Kidney epithelial cell (primary cell): ENCODE measurements around the gene LDB3. TPM values are rescaled to one million over a fixed set of nuclear protein-coding genes. Genes with fewer than 3 reads are reported as not detected.

Experiments used
- DNase-seq: peaks from one replicate; pipeline ENCODE4 v3.0.0-alpha.2; 2010; ENCODE audit warnings: low read depth
- H3K27me3 ChIP-seq: 2 replicates; pipeline ENCODE4 v1.6.0; 2011; ENCODE audit warnings: low read length; ENCODE audit not compliant: control insufficient read depth, insufficient read depth
- H3K36me3 ChIP-seq: 2 replicates; pipeline ENCODE4 v1.5.1; 2011; ENCODE audit warnings: low read length; ENCODE audit not compliant: control insufficient read depth, insufficient read depth
- H3K4me3 ChIP-seq: 2 replicates; pipeline ENCODE4 v1.5.1; 2011; ENCODE audit warnings: low read depth, mild to moderate bottlenecking, control low read depth, low read length
- total RNA-seq: library from RNA; depleted of rRNA; stranded (reverse); fragments of >200 nt; gene quantifications from 2 replicates; pipeline ENCODE4 v1.2.3, GENCODE V29; 2015
- TF ChIP-seq, protein P1 (sequence below): IDR thresholded peaks from 2 replicates; pipeline ENCODE4 v1.5.1; 2011; ENCODE audit warnings: mild to moderate bottlenecking, moderate library complexity, low read length, control low read depth, inconsistent platforms; ENCODE audit not compliant: insufficient read depth, poor library complexity, severe bottlenecking

LDB3 gene
- total RNA-seq, 1 donor from 2014 or later: 0.17 TPM

DNA sequence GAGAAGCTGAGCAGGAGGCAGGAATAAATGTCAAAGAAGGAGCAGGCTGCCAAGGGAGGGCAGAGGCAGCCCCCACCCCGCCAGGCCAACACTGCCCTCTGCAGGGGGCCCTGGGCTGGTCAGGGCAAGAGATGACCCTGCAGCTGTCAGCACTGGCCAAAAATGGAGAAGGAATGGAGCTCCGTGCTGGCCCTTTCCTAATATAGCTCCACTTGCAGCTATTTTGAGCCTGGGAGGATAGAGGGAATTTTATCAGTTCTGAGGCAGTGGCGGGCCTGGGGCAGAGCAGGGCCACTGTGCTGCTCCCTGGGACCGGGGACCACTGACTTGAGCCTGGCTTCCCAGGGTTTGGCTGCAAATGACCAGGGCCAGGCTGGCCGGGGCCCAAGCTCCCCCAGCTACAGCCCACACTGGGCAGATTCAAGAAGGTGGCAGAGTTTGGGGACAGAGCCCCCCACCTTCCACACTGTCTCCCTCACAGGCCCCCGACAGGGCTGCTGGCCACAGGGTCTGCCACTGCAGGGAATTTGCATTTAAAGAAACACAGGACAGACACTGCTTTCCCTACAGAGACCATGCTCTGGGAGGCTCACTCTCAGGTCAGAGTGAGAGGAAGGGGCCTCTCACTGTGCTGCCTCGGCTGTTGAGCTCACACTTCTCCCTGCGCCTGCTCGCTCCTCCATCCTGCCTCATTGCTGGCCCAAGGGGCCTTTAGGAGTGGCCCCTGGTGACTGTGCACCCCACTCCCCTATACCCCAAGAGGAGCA, 16.2 kb downstream of the LDB3 start:
- TF ChIP-seq, protein P1, sequence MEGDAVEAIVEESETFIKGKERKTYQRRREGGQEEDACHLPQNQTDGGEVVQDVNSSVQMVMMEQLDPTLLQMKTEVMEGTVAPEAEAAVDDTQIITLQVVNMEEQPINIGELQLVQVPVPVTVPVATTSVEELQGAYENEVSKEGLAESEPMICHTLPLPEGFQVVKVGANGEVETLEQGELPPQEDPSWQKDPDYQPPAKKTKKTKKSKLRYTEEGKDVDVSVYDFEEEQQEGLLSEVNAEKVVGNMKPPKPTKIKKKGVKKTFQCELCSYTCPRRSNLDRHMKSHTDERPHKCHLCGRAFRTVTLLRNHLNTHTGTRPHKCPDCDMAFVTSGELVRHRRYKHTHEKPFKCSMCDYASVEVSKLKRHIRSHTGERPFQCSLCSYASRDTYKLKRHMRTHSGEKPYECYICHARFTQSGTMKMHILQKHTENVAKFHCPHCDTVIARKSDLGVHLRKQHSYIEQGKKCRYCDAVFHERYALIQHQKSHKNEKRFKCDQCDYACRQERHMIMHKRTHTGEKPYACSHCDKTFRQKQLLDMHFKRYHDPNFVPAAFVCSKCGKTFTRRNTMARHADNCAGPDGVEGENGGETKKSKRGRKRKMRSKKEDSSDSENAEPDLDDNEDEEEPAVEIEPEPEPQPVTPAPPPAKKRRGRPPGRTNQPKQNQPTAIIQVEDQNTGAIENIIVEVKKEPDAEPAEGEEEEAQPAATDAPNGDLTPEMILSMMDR: peak; percentile 42
- DNase-seq: no peak
- Histone ChIP-seq H3K4me3 (no peak overlapping the region), H3K36me3 (no peaks in the 10 kb centered on the region), H3K27me3 (peaks cover 38% of the 10 kb centered on the region)

DNA sequence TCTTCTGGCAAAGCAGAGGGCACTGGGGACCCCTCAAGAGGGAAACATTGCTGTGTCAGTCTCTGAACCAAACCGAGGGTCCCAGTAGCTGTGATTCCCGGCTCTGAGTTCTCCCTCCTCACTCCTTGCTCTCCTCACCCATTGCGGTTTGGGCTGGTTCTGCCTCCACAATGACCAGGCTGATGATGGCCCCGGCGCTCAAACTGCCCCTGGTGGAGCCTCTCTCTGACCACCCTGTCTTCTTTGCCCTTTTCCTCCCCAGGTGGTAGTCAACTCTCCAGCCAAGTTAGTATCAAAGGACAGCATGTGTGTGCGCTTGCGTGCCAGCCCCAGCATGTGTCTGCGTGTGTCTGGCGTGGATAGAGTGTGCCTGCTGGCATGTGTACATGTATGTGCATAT, 17.1 kb downstream of the LDB3 start:
- TF ChIP-seq, protein P1: no peak
- DNase-seq: no peak
- H3K36me3 ChIP-seq: no peaks in the 10 kb centered on the region
- H3K4me3 ChIP-seq: no peak overlapping the region
- peaks cover 38% of the 10 kb centered on the region for H3K27me3 ChIP-seq

DNA sequence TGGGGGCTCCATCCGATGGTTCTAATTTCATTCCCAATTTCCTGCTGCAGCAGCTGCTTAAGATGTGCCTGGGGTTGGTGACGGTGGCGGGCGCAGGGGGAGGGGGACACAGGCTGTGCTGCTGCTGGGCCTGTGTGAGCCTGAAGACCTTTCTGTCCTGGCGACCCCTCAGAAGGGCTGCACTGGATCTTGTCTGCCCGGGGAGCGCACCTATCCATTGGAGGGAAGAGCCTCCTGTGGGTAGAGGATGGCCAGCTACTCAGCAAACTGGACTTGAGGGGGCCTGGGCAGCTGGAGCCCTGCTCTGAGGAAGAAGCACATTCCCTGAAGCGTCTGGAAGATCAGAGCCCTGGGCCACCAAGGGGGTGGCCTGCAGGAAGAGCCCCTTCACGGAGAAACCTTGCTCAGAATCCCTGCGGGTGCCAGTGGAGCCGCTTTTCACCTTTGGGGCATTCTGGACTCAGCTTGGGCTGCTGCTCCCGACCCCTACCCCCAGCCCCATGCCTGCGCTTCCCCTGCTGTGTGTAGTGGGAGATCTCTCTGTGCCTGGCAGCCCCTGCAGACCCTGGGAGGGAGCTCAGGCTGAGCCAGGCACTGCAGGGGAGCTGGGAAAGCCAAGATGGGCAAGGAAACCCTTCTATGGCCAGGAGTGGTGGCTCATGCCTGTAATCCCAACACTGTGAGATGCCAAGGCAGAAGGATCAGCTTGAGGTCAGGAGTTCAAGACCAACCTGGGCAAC, 17.8 kb downstream of the LDB3 start:
- Histone ChIP-seq H3K36me3 (no peaks in the 10 kb centered on the region), H3K27me3 (peaks cover 38% of the 10 kb centered on the region), H3K4me3 (no peak overlapping the region)
- TF ChIP-seq, protein P1: no peak
- no peak for DNase-seq

DNA sequence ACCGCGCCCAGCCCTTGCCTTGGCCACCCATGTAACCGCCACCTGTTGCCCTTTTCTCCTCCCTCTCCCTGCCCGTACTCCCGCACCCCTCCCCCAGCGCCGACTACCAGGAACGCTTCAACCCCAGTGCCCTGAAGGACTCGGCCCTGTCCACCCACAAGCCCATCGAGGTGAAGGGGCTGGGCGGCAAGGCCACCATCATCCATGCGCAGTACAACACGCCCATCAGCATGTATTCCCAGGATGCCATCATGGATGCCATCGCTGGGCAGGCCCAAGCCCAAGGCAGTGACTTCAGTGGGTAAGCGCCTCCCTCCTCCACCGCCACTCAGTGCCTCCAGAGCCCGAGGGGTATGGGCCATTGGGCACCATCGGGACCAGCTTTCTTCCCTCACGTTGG, 18.7 kb downstream of the LDB3 start:
- Histone ChIP-seq H3K27me3 (peaks cover 36% of the 10 kb centered on the region), H3K4me3 (no peak overlapping the region), H3K36me3 (no peaks in the 10 kb centered on the region)
- TF ChIP-seq, protein P1: no peak
- DNase-seq: no peak

DNA sequence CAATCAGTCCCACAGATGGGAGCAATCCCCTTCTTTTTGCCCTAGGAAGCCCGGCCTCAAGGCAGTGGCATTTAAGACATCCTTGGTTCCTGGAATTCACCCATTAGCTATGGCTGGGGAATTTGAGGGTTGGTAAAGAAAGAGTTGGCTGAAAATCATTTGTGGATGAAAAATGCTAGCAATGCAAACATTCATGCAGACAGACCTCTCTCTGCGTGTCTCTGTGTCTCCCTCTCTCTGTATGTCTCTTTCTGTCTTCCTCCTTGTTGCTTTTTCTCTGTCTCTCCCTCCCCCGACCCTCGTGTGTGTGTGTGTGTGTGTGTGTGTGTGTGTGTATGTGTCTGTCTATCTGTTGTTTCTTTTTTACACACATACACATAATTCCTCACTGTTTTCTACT, 19.4 kb downstream of the LDB3 start:
- no peak overlapping the region for H3K4me3 ChIP-seq
- TF ChIP-seq, protein P1: no peak
- peaks cover 33% of the 10 kb centered on the region for H3K27me3 ChIP-seq
- no peaks in the 10 kb centered on the region for H3K36me3 ChIP-seq
- DNase-seq: no peak
